ENCODE measurements around the gene KRT76.

KRT76 gene

DNA sequence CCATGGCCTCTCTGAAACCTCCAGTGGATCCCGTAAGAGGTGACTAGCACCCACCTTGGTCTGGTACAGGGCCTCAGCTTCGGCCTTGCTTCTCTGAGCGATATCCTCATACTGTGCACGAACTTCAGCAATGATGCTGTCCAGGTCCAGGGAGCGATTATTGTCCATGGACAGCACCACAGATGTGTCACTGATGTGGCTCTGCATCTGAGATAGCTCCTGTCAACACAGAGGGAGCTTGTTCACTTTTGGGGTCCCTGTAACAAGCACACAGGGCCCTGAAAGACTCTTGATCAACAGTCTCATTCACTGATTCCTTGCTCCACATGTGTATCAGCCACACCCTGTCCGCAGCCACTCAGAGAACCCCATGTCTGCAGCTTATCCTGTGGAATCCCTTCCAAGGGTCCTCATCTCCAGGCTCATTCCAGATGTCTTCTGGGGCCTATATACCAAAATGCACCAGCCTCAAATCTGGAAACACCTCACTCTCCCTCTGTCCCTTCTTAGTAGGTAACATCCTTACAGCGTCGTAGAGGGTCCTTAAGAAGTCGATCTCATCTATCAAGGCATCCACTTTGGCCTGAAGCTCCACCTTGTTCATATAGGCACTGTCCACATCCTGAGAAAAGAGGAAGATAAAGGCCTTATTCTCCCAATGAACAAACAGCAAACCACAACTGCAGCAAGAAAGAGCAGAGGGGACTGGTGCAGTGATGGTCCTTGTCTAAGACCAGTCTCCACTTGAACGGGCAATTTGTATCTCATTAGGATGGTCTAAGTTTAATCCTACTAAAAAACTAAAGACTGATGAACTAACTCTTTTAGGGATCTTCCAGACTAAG lies 15.3 kb upstream of the KRT76 start:
- in situ Hi-C loops (cut with MboI; ENCODE audit: low pct_unique_long_range_greater_than_20kb, low sequenced_read_pairs, unreplicated experiment): no loop called here
- DNase-seq (ENCODE audit: low spot score): no peak
- TF ChIP-seq, protein P1, sequence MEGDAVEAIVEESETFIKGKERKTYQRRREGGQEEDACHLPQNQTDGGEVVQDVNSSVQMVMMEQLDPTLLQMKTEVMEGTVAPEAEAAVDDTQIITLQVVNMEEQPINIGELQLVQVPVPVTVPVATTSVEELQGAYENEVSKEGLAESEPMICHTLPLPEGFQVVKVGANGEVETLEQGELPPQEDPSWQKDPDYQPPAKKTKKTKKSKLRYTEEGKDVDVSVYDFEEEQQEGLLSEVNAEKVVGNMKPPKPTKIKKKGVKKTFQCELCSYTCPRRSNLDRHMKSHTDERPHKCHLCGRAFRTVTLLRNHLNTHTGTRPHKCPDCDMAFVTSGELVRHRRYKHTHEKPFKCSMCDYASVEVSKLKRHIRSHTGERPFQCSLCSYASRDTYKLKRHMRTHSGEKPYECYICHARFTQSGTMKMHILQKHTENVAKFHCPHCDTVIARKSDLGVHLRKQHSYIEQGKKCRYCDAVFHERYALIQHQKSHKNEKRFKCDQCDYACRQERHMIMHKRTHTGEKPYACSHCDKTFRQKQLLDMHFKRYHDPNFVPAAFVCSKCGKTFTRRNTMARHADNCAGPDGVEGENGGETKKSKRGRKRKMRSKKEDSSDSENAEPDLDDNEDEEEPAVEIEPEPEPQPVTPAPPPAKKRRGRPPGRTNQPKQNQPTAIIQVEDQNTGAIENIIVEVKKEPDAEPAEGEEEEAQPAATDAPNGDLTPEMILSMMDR (IDR thresholded peaks at IDR 0.05; ENCODE audit: extremely low read depth, insufficient read depth, missing control alignments): no peak

DNA sequence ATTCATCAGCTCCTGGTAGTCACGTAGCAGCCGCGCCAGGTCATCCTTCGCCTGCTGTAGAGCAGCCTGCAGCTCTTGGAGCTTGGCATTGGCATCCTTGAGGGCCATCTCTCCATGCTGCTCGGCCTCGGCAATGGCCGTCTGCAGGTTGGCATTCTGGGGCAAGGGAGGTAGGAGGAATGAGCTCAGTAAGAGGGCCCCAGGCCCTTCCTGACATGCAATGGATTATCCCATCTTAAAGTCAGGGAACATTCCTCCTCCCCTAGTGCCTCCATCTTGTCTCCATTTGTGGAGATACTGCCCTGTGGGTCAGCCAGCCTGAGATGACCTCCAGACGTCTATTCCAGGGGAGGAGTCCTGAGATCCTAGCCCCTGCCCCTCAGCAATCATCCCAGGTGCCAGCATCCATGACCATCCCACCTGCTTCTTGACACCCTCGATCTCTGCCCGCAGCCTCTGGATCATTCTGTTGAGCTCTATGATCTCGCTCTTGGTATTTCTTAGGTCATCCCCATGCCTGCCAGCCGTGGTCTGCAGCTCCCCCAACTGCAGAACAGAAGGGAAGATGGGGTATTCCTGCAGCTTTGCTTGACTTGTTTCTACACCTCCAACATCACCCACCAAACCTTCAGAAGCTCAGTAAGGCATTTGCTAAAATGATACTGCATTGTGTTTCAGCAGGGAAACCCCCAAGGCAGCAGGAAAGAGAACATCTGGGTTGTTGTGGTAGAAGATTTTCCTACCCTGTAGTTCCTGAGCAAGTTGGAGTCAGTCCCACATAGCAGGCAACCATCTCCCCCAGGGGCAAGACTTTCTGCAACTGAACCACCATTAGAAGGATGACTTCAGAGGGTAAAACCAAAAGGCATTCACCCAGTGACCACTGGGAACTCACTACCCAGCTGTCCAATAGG lies 14.4 kb upstream of the KRT76 start:
- in situ Hi-C loops (cut with MboI; ENCODE audit: low pct_unique_long_range_greater_than_20kb, low sequenced_read_pairs, unreplicated experiment): no loop called here
- DNase-seq (ENCODE audit: low spot score): no peak
- TF ChIP-seq, protein P1 (IDR thresholded peaks at IDR 0.05; ENCODE audit: extremely low read depth, insufficient read depth, missing control alignments): no peak

DNA sequence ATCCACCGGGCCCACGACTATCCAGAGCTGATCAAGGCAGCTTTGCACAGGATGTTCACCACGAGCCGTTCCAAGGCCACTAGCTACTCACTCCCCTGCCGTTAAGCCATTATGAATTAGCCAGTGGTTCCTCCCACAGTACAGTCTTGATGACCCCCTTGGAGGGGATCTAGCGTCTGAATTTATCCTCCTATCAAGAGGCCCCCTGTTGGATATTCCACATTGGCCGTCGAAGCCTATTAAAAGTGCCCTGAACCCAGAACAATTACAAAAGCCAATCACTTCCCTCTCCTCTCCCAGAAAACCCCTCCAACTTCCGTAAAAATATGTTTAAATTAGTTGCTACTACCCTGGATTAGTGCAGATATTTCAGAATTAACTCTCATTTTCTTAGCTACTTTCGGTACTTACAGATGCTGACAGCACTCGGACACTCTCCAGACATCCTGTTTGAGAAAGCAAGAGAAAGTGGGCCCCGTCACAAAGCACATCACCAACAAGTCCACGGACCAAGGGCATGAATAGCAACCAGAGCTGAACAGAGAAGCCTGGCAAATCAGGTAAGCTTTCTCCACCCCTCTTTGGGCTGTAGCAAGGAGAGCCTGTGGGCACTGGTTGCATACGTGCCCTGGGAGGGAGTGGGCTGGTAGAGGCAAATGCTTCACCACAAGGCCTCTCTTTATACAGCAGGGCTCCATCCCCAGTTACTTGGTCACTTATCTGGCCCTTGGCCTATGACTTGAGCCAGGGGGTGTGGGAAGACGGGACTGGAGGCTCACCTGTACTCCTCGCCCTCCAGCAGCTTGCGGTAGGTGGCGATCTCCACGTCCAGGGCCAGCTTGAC lies 13.5 kb upstream of the KRT76 start:
- no peak for DNase-seq (ENCODE audit: low spot score)
- TF ChIP-seq, protein P1 (IDR thresholded peaks at IDR 0.05; ENCODE audit: extremely low read depth, insufficient read depth, missing control alignments): no peak
- in situ Hi-C loops (cut with MboI; ENCODE audit: low pct_unique_long_range_greater_than_20kb, low sequenced_read_pairs, unreplicated experiment): no loop called here

DNA sequence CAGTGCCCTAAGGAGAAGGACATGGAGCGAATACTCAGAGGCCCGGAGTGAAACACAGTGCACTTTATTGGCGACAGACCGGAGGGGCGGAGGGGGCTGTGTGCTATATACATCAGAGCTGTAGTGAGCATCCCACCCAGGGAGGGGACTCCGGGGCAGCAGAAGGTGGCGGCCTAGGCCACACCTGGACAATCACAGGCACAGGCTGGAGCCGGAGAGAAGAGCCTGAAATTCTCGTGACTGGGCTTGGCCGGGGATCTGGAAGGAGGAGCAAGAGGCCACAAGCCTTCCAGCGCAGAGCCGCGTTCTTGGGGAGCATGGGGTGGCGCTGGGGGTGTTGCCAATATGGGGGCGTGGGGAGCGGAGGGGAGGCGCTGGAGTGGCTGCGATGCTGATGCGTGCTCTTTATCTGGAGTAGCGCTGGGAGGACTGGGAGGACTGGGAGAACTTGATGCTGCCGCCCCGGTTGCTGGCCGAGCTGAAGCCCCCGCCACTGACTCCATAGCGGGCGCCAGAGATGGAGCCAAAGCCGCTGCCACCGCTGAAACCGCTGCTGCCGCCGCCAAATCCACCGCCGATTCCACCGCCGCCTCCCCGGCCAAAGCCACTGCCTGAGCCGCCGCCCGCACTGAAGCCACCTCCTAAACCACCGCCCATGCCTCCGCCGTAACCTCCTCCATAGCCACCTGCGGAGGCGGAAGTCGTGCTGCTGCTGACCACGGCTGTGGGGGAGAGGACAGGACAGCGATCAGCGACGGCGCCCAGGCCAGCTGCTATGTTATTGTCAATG lies 12.7 kb upstream of the KRT76 start:
- no peak for DNase-seq (ENCODE audit: low spot score)
- TF ChIP-seq, protein P1 (IDR thresholded peaks at IDR 0.05; ENCODE audit: extremely low read depth, insufficient read depth, missing control alignments): no peak
- in situ Hi-C loops (cut with MboI; ENCODE audit: low pct_unique_long_range_greater_than_20kb, low sequenced_read_pairs, unreplicated experiment): no loop called here

DNA sequence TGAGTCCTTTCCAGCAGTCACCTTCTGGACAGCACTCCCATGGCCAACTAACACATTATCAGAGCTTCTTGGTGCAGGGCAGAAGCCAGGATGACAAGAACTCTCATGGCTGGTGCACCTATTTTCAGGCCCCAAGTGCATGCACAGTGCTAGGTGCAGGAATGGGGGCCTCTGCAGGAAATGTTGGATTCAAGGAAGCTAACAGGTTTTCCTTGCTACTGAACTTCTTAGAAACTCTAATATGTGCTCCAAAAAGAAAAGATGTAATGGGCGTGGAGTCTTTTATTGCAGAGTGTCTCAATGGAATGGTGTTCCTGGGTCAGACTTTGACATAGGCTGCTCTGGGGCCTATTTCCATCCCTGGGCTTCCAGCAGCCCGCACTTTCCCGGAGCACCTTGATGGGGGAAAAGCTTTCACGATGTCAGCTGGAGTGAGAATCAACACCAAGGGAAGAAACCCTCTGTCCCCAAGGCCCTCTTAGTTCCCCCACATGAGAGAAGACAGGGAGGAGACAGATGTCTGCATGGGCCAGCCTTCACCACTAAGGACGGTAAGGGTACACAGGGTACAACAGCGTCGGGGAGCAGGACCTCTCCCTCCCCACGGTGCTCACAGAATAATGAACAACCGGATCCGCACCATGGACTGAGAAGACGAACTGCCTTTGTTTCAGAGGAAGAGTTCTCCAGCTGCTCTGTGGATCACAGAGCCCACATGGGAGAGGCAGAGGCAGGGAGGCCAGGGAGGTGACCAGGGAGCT lies 11.9 kb upstream of the KRT76 start:
- in situ Hi-C loops (cut with MboI; ENCODE audit: low pct_unique_long_range_greater_than_20kb, low sequenced_read_pairs, unreplicated experiment): no loop called here
- TF ChIP-seq, protein P1 (IDR thresholded peaks at IDR 0.05; ENCODE audit: extremely low read depth, insufficient read depth, missing control alignments): no peak
- DNase-seq (ENCODE audit: low spot score): no peak

All from GM13977 (cell line).